ENCODE measurements around the gene LRRC4B.

- TF ChIP-seq EP300 (IDR thresholded peaks at IDR 0.05; ENCODE audit: borderline replicate concordance in 1 of 2, low read depth in 1 of 2, low read length in 1 of 2), result no peak
- TF ChIP-seq, protein P1, sequence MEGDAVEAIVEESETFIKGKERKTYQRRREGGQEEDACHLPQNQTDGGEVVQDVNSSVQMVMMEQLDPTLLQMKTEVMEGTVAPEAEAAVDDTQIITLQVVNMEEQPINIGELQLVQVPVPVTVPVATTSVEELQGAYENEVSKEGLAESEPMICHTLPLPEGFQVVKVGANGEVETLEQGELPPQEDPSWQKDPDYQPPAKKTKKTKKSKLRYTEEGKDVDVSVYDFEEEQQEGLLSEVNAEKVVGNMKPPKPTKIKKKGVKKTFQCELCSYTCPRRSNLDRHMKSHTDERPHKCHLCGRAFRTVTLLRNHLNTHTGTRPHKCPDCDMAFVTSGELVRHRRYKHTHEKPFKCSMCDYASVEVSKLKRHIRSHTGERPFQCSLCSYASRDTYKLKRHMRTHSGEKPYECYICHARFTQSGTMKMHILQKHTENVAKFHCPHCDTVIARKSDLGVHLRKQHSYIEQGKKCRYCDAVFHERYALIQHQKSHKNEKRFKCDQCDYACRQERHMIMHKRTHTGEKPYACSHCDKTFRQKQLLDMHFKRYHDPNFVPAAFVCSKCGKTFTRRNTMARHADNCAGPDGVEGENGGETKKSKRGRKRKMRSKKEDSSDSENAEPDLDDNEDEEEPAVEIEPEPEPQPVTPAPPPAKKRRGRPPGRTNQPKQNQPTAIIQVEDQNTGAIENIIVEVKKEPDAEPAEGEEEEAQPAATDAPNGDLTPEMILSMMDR (IDR thresholded peaks at IDR 0.05), result no peak
- TF ChIP-seq GABPA (IDR thresholded peaks at IDR 0.05; ENCODE audit: low read depth), result no peak
- TF ChIP-seq, protein P2, sequence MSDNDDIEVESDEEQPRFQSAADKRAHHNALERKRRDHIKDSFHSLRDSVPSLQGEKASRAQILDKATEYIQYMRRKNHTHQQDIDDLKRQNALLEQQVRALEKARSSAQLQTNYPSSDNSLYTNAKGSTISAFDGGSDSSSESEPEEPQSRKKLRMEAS (IDR thresholded peaks at IDR 0.05; ENCODE audit: low read depth), result no peak
- TF ChIP-seq JUND (IDR thresholded peaks at IDR 0.05), result no peak
- TF ChIP-seq, protein P3, sequence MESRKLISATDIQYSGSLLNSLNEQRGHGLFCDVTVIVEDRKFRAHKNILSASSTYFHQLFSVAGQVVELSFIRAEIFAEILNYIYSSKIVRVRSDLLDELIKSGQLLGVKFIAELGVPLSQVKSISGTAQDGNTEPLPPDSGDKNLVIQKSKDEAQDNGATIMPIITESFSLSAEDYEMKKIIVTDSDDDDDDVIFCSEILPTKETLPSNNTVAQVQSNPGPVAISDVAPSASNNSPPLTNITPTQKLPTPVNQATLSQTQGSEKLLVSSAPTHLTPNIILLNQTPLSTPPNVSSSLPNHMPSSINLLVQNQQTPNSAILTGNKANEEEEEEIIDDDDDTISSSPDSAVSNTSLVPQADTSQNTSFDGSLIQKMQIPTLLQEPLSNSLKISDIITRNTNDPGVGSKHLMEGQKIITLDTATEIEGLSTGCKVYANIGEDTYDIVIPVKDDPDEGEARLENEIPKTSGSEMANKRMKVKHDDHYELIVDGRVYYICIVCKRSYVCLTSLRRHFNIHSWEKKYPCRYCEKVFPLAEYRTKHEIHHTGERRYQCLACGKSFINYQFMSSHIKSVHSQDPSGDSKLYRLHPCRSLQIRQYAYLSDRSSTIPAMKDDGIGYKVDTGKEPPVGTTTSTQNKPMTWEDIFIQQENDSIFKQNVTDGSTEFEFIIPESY (IDR thresholded peaks at IDR 0.05; ENCODE audit: borderline replicate concordance, low read depth), result no peak
- no peak for TF ChIP-seq RAD21 (IDR thresholded peaks at IDR 0.05; ENCODE audit: low read length)
- no peak for TF ChIP-seq RFX5 (IDR thresholded peaks at IDR 0.05; ENCODE audit: low read length)
- no peak for TF ChIP-seq RCOR1 (IDR thresholded peaks at IDR 0.05; ENCODE audit: low read length)
- TF ChIP-seq POLR2AphosphoS5 (IDR thresholded peaks at IDR 0.05; ENCODE audit: low read depth, low read length), result no peak
- no peak for TF ChIP-seq CHD2 (IDR thresholded peaks at IDR 0.05; ENCODE audit: low read length, partially characterized antibody)
- TF ChIP-seq YY1 (IDR thresholded peaks at IDR 0.05; ENCODE audit: low read depth), result no peak
- TF ChIP-seq, protein P4, sequence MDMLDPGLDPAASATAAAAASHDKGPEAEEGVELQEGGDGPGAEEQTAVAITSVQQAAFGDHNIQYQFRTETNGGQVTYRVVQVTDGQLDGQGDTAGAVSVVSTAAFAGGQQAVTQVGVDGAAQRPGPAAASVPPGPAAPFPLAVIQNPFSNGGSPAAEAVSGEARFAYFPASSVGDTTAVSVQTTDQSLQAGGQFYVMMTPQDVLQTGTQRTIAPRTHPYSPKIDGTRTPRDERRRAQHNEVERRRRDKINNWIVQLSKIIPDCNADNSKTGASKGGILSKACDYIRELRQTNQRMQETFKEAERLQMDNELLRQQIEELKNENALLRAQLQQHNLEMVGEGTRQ (IDR thresholded peaks at IDR 0.05; ENCODE audit: borderline replicate concordance, low read depth, low read length), result no peak
- no peak for TF ChIP-seq EZH2phosphoT487 (IDR thresholded peaks at IDR 0.05; ENCODE audit: borderline replicate concordance, low read depth)
These were observed 90.3 kb downstream of the LRRC4B start for GRCh38 chr19:50477751-50478515.

Measured in SK-N-SH (cell line).